IMR-90 (cell line): ENCODE data around the gene FCRL2. TPM values are rescaled to one million over a fixed set of nuclear protein-coding genes. Genes with fewer than 3 reads are reported as not detected.

Experiments used
- ATAC-seq: fragments of 200-7000 bp; cut with Tn5 transposase; 2 replicates; pipeline ENCODE4 v1.9.1; 2020; ENCODE audit warnings: low read depth, mild to moderate bottlenecking, moderate library complexity
- BruUV-seq: library from RNA; stranded (reverse); fragments of 400-500 nt; replicated peaks from 2 replicates; lab custom pipeline; 2021; lab: Mats Ljungman, UMichigan
- CTCF ChIA-PET: fragments of 300-600 bp; formaldehyde crosslinking; extraction: SDS; loops from one replicate; lab custom pipeline; 2021; ENCODE audit warnings: antibody characterized with exemption; lab: Yijun Ruan, JAX
- POLR2A ChIA-PET: fragments of 300-600 bp; sonication (Branson Sonifier 250); formaldehyde crosslinking; loops from one replicate; lab custom pipeline; 2022; ENCODE audit warnings: antibody characterized with exemption; ENCODE audit not compliant: unreplicated experiment; lab: Charles Lee
- DNase-seq: peaks from one replicate; pipeline ENCODE4 v3.0.0; 2013
- H2AFZ ChIP-seq: replicated peaks from 2 replicates; pipeline ENCODE3; 2013; ENCODE audit warnings: low read length, mild to moderate bottlenecking; ENCODE audit not compliant: poor library complexity
- H2AK5ac ChIP-seq: 2 replicates; pipeline ENCODE4 v1.6.1; 2013; ENCODE audit warnings: low read depth, low read length, inconsistent platforms
- H2AK9ac ChIP-seq: replicated peaks from 2 replicates; pipeline ENCODE3; 2013; ENCODE audit warnings: mild to moderate bottlenecking, low read depth, low read length, moderate library complexity; ENCODE audit not compliant: poor library complexity
- H2BK120ac ChIP-seq: 2 replicates; pipeline ENCODE4 v1.6.1; 2013; ENCODE audit warnings: low read depth, low read length, inconsistent platforms
- H2BK15ac ChIP-seq: 3 replicates; pipeline ENCODE4 v1.6.1; 2013; ENCODE audit warnings: low read depth, low read length, inconsistent platforms
- H2BK20ac ChIP-seq: 2 replicates; pipeline ENCODE4 v1.6.1; 2013; ENCODE audit warnings: low read depth, mild to moderate bottlenecking, inconsistent platforms, low read length, moderate library complexity
- H2BK5ac ChIP-seq: 2 replicates; pipeline ENCODE4 v1.6.1; 2013; ENCODE audit warnings: mild to moderate bottlenecking, low read depth, low read length, inconsistent platforms; ENCODE audit not compliant: poor library complexity, severe bottlenecking
- H3K14ac ChIP-seq: replicated peaks from 2 replicates; pipeline ENCODE4 v1.6.1; 2013; ENCODE audit warnings: low read depth, low read length, inconsistent platforms
- H3K18ac ChIP-seq: 2 replicates; pipeline ENCODE4 v1.6.1; 2013; ENCODE audit warnings: low read depth, low read length, control low read depth
- H3K23ac ChIP-seq: 2 replicates; pipeline ENCODE4 v1.6.1; 2013; ENCODE audit warnings: low read depth, low read length, inconsistent platforms
- H3K27ac ChIP-seq: 2 replicates; pipeline ENCODE4 v1.5.1; 2013; ENCODE audit warnings: mild to moderate bottlenecking, control low read depth, low read length; ENCODE audit not compliant: insufficient read depth
- H3K27me3 ChIP-seq: 2 replicates; pipeline ENCODE4 v1.6.1; 2013; ENCODE audit warnings: low read length; ENCODE audit not compliant: control insufficient read depth, insufficient read depth
- H3K36me3 ChIP-seq: 2 replicates; pipeline ENCODE4 v1.6.1; 2013; ENCODE audit warnings: low read length, mixed read lengths; ENCODE audit not compliant: control insufficient read depth, insufficient read depth
- H3K4ac ChIP-seq: 2 replicates; pipeline ENCODE4 v1.6.1; 2013; ENCODE audit warnings: low read depth, low read length, inconsistent platforms
- H3K4me1 ChIP-seq: 2 replicates; pipeline ENCODE4 v1.6.1; 2013; ENCODE audit warnings: low read length, mixed read lengths; ENCODE audit not compliant: control insufficient read depth, insufficient read depth
- H3K4me2 ChIP-seq: 2 replicates; pipeline ENCODE4 v1.6.1; 2013; ENCODE audit warnings: low read depth, mild to moderate bottlenecking, control low read depth, low read length, moderate library complexity
- H3K4me3 ChIP-seq: 2 replicates; pipeline ENCODE4 v1.5.1; 2013; ENCODE audit warnings: low read depth, mild to moderate bottlenecking, control low read depth, low read length, moderate library complexity; ENCODE audit not compliant: insufficient read depth
- H3K56ac ChIP-seq: 2 replicates; pipeline ENCODE4 v1.6.1; 2013; ENCODE audit warnings: low read length, inconsistent platforms; ENCODE audit not compliant: insufficient read depth; ENCODE audit errors: extremely low read depth
- H3K79me1 ChIP-seq, 2 experiments: 2 replicates each; pipeline ENCODE4 v1.6.1; 2013; ENCODE audit warnings: low read length in 2 of 2, inconsistent platforms in 1 of 2, low read depth in 1 of 2
- H3K9ac ChIP-seq: 2 replicates; pipeline ENCODE4 v1.6.1; 2013; ENCODE audit warnings: low read depth, low read length, control low read depth
- H3K9me1 ChIP-seq: 2 replicates; pipeline ENCODE4 v1.6.1; 2013; ENCODE audit warnings: low read length, inconsistent platforms; ENCODE audit not compliant: insufficient read depth
- H3K9me3 ChIP-seq: 2 replicates; pipeline ENCODE4 v1.6.1; 2013; ENCODE audit warnings: low read length; ENCODE audit not compliant: control insufficient read depth, insufficient read depth
- H4K20me1 ChIP-seq: 2 replicates; pipeline ENCODE4 v1.6.1; 2013; ENCODE audit warnings: low read length, inconsistent platforms; ENCODE audit not compliant: insufficient read depth
- H4K5ac ChIP-seq: 2 replicates; pipeline ENCODE4 v1.6.1; 2013; ENCODE audit warnings: mild to moderate bottlenecking, low read depth, low read length, control low read depth
- H4K8ac ChIP-seq, 2 experiments: 2 replicates each; pipeline ENCODE4 v1.6.1; 2013; ENCODE audit warnings: low read depth in 2 of 2, low read length in 2 of 2, control low read depth in 1 of 2, inconsistent platforms in 1 of 2
- H4K91ac ChIP-seq: 2 replicates; pipeline ENCODE4 v1.6.1; 2013; ENCODE audit warnings: low read depth, low read length, inconsistent platforms; ENCODE audit not compliant: insufficient read depth
- BHLHE40 ChIP-seq: fragments of 150-350 bp; IDR thresholded peaks from 2 replicates; pipeline ENCODE4 v1.6.1; 2016; ENCODE audit warnings: mild to moderate bottlenecking, low read depth, low read length
- CEBPB ChIP-seq: IDR thresholded peaks from 2 replicates; pipeline ENCODE4 v1.6.1; 2012; ENCODE audit warnings: low read depth, low read length, improper control_type of control experiment
- MXI1 ChIP-seq: IDR thresholded peaks from 2 replicates; pipeline ENCODE4 v1.6.1; 2012; ENCODE audit warnings: low read depth, mild to moderate bottlenecking, low read length, moderate library complexity, borderline replicate concordance
- POLR2A ChIP-seq: IDR thresholded peaks from 2 replicates; pipeline ENCODE4 v1.6.1; 2012; ENCODE audit warnings: mild to moderate bottlenecking, low read depth, low read length
- RFX5 ChIP-seq: IDR thresholded peaks from 2 replicates; pipeline ENCODE4 v1.8.0; 2012; ENCODE audit warnings: low read depth, mild to moderate bottlenecking, low read length, moderate library complexity
- WGBS, 2 experiments: methylation state at CpG; one replicate each; pipeline versions ENCODE4 v1.1.5 to v1.1.7; 2013; ENCODE audit warnings: missing lambda C conversion rate in 2 of 2; ENCODE audit not compliant: insufficient read length in 1 of 2; ENCODE audit errors: extremely low coverage in 2 of 2; 5-methylcytosine and 5-hydroxymethylcytosine counted together
- dilution Hi-C: fragments of 300-500 bp; cut with HindIII; formaldehyde crosslinking; loops from one replicate; pipeline ENCODE4 v1.14.3; 2018; ENCODE audit warnings: low sequenced_read_pairs; ENCODE audit not compliant: unreplicated experiment
- in situ Hi-C: fragments of 300-500 bp; cut with MboI; formaldehyde crosslinking; loops from 3 replicates; pipeline ENCODE4 v1.14.3; 2019; ENCODE audit warnings: low sequenced_read_pairs, inconsistent platforms, mixed read lengths
- intact Hi-C: fragments of 100-400 bp; cut with micrococcal nuclease; formaldehyde crosslinking; loops from 2 replicates; pipeline ENCODE4 v1.10.0; 2022
- polyA plus RNA-seq, 3 experiments: library from polyadenylated mRNA; depleted of rRNA; stranded (reverse); fragments of >200 nt; gene quantifications; 2 replicates each; pipeline ENCODE4 v1.2.3, GENCODE V29; 2012; ENCODE audit warnings: low replicate concordance in 1 of 3
- total RNA-seq: library from RNA; depleted of rRNA; stranded (reverse); fragments of >200 nt; gene quantifications from 2 replicates; pipeline ENCODE4 v1.2.3, GENCODE V29; 2012
- TF ChIP-seq, protein P1 (sequence below): fragments of 150-350 bp; IDR thresholded peaks from 2 replicates; pipeline ENCODE4 v1.6.1; 2017; ENCODE audit warnings: mild to moderate bottlenecking, antibody characterized with exemption, low read length, low read depth
- TF ChIP-seq, protein P2 (sequence below): fragments of 150-350 bp; IDR thresholded peaks from 2 replicates; pipeline ENCODE4 v1.6.1; 2016; ENCODE audit warnings: low read depth, mild to moderate bottlenecking, low read length, moderate library complexity, borderline replicate concordance

FCRL2 gene
- total and polyA plus RNA-seq, 2 of the 4 experiments (the other 2 are of a cell fraction): not detected

DNA sequence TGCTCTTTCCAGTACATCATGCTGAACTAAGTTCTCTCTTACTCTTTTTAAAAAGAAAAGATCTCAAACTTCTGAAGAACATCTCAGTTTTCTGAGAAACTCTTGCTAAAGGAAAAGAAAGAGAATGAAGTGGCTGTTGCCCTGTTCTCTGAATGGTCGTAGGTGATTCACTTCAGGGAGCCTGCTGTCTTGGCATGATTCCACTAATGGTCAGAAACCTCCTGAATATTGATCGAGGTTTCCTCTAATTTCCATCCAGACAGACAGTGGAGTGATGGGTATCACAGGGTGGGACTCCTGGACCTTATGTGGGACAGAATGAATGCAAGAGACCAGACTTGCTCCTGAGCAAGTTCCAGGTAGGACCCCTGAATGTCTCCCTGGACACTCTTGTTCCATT is 2.5 kb downstream of the FCRL2 start:
- Histone ChIP-seq H3K4me2 (no peak overlapping the region), H3K27ac (no peak overlapping the region), H3K9me1 (no peaks in the 10 kb centered on the region), H2AK5ac (no peak overlapping the region), H2BK20ac (no peak overlapping the region), H3K9ac (no peak overlapping the region), H4K20me1 (no peaks in the 10 kb centered on the region), H3K27me3 (no peaks in the 10 kb centered on the region), H2AFZ (no peak overlapping the region), H4K5ac (no peak overlapping the region), H2BK15ac (no peak overlapping the region), H4K8ac (no peak overlapping the region), H3K4me3 (no peak overlapping the region), H3K79me1 (no peaks in the 10 kb centered on the region), H3K23ac (no peak overlapping the region), H3K4ac (no peak overlapping the region), H2BK120ac (no peak overlapping the region), H3K18ac (no peak overlapping the region), H3K14ac (no peak overlapping the region), H4K91ac (no peak overlapping the region), H3K56ac (no peak overlapping the region), H3K4me1 (no peaks in the 10 kb centered on the region), H3K9me3 (no peaks in the 10 kb centered on the region), H3K36me3 (no peaks in the 10 kb centered on the region), H2AK9ac (no peak overlapping the region), H2BK5ac (no peak overlapping the region)
- TF ChIP-seq BHLHE40 (no peak), CEBPB (no peak), MXI1 (no peak), RFX5 (no peak), POLR2A (no peak)
- TF ChIP-seq, protein P1, sequence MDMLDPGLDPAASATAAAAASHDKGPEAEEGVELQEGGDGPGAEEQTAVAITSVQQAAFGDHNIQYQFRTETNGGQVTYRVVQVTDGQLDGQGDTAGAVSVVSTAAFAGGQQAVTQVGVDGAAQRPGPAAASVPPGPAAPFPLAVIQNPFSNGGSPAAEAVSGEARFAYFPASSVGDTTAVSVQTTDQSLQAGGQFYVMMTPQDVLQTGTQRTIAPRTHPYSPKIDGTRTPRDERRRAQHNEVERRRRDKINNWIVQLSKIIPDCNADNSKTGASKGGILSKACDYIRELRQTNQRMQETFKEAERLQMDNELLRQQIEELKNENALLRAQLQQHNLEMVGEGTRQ: no peak
- TF ChIP-seq, protein P2, sequence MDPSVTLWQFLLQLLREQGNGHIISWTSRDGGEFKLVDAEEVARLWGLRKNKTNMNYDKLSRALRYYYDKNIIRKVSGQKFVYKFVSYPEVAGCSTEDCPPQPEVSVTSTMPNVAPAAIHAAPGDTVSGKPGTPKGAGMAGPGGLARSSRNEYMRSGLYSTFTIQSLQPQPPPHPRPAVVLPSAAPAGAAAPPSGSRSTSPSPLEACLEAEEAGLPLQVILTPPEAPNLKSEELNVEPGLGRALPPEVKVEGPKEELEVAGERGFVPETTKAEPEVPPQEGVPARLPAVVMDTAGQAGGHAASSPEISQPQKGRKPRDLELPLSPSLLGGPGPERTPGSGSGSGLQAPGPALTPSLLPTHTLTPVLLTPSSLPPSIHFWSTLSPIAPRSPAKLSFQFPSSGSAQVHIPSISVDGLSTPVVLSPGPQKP: no peak
- in situ Hi-C loops (no loop called here), dilution Hi-C loops (no loop called here), intact Hi-C loops (no loop called here)
- DNase-seq (no peak), ATAC-seq (no peak)
- POLR2A ChIA-PET: no interaction called here
- CTCF ChIA-PET: no interaction called here
- BruUV-seq: no TSS peak
- WGBS, 2 experiments: no CpG with 5 or more reads among the region's 2 CpGs
